SH-SY5Y (cell line): ENCODE results near the gene SP6.

Experiments
- GATA2 ChIP-seq: IDR thresholded peaks from 2 replicates; pipeline ENCODE4 v1.6.1; 2011; ENCODE audit warnings: mild to moderate bottlenecking, low read depth, low read length
- GATA3 ChIP-seq: IDR thresholded peaks from 2 replicates; pipeline ENCODE4 v1.6.1; 2011; ENCODE audit warnings: low read depth, mild to moderate bottlenecking, low read length, moderate library complexity

SP6 gene

GRCh38 chr17:47820033-47820789, 30.8 kb downstream of the SP6 start:
- TF ChIP-seq GATA3 (no peak), GATA2 (no peak)

- no peak for TF ChIP-seq GATA3
- no peak for TF ChIP-seq GATA2
Measured at GRCh38 chr17:47819475-47819874, 31.5 kb downstream of the SP6 start.

- TF ChIP-seq GATA3 (no peak), GATA2 (no peak)
Measured at GRCh38 chr17:47818002-47818695, 32.8 kb downstream of the SP6 start.

GRCh38 chr17:47816947-47817346, 34.0 kb downstream of the SP6 start:
- TF ChIP-seq GATA2 (no peak), GATA3 (no peak)

- no peak for TF ChIP-seq GATA2
- no peak for TF ChIP-seq GATA3
Measured at GRCh38 chr17:47816111-47816735, 34.7 kb downstream of the SP6 start.

GRCh38 chr17:47815106-47815918, 35.7 kb downstream of the SP6 start:
- TF ChIP-seq GATA2 (no peak), GATA3 (no peak)

GRCh38 chr17:47813512-47814031, 37.4 kb downstream of the SP6 start:
- TF ChIP-seq GATA3 (no peak), GATA2 (no peak)

- TF ChIP-seq GATA3, result no peak
- TF ChIP-seq GATA2, result no peak
Measured at GRCh38 chr17:47813077-47813476, 37.9 kb downstream of the SP6 start.

- TF ChIP-seq GATA3 (no peak), GATA2 (no peak)
Measured at GRCh38 chr17:47812146-47812920, 38.6 kb downstream of the SP6 start.

GRCh38 chr17:47811709-47812108, 39.3 kb downstream of the SP6 start:
- no peak for TF ChIP-seq GATA3
- no peak for TF ChIP-seq GATA2

- TF ChIP-seq GATA2 (no peak), GATA3 (no peak)
Measured at GRCh38 chr17:47810901-47811635, 39.9 kb downstream of the SP6 start.

- TF ChIP-seq GATA2, result no peak
- TF ChIP-seq GATA3, result no peak
Measured at GRCh38 chr17:47810200-47810821, 40.7 kb downstream of the SP6 start.
